GM19240 (cell line): Measurements from ENCODE around the gene ATXN7.
A peak's percentile ranks its signal among the peaks of the same experiment; 100 is the strongest.

Experiments
- DNase-seq: peaks from one replicate; pipeline ENCODE4 v3.0.0; 2011; ENCODE audit warnings: low spot score; ENCODE audit not compliant: insufficient read length

The ATXN7 gene

GRCh38 chr3:63863150-63864007 lies at the start of gene ATXN7, which contains the start of gene THOC7:
TSS of gene ATXN7 (plus strand) at chr3:63863867. CDS start at chr3:63912599, 48,732 bp downstream.
TSS of gene THOC7 (minus strand) at chr3:63863805. CDS start at chr3:63863790, 15 bp downstream.
- DNase-seq, result peak; percentile 47

- no peak for DNase-seq
These were observed 49.4 kb upstream of the ATXN7 start for GRCh38 chr3:63814237-63814636.

- DNase-seq, result no peak
These were observed 46.4 kb upstream of the ATXN7 start for GRCh38 chr3:63817225-63817624.

GRCh38 chr3:63818282-63819150 lies 45.2 kb upstream of the ATXN7 start:
- DNase-seq, result peak; percentile 8

GRCh38 chr3:63819151-63819398 lies 44.6 kb upstream of the ATXN7 start, which contains the start of gene C3orf49:
TSS of gene C3orf49 (plus strand) at chr3:63819299. CDS start at chr3:63819472, 173 bp downstream.
- no peak for DNase-seq

- DNase-seq, result no peak
These were observed 39.4 kb upstream of the ATXN7 start for GRCh38 chr3:63824309-63824708.

- no peak for DNase-seq
These were observed 33.1 kb upstream of the ATXN7 start for GRCh38 chr3:63830526-63830925.

- DNase-seq, result no peak
These were observed 31.3 kb upstream of the ATXN7 start for GRCh38 chr3:63832395-63832794.

- no peak for DNase-seq
These were observed 22.0 kb upstream of the ATXN7 start for GRCh38 chr3:63841704-63842103.

- no peak for DNase-seq
These were observed 21.5 kb upstream of the ATXN7 start for GRCh38 chr3:63842127-63842526.

- DNase-seq, result no peak
These were observed 18.5 kb upstream of the ATXN7 start for GRCh38 chr3:63845215-63845614.

GRCh38 chr3:63847718-63848450 lies 15.8 kb upstream of the ATXN7 start:
- no peak for DNase-seq

- no peak for DNase-seq
These were observed 14.5 kb upstream of the ATXN7 start for GRCh38 chr3:63849175-63849574.

- no peak for DNase-seq
These were observed 12.4 kb upstream of the ATXN7 start for GRCh38 chr3:63851287-63851686.

- DNase-seq, result no peak
These were observed 10.6 kb upstream of the ATXN7 start for GRCh38 chr3:63853106-63853505.

- DNase-seq, result no peak
These were observed 8.2 kb upstream of the ATXN7 start for GRCh38 chr3:63855333-63855940.

- DNase-seq, result no peak
These were observed 6.4 kb upstream of the ATXN7 start for GRCh38 chr3:63857311-63857710.

- DNase-seq, result no peak
These were observed 2.9 kb upstream of the ATXN7 start for GRCh38 chr3:63860776-63861175.

- no peak for DNase-seq
These were observed 2.4 kb upstream of the ATXN7 start for GRCh38 chr3:63861306-63861705.

- peak; percentile 4 for DNase-seq
These were observed 890 bp upstream of the ATXN7 start for GRCh38 chr3:63862804-63863149.
